Cardiac fibroblast (primary cell): ENCODE results near the gene PTPRT.

Source experiments
- DNase-seq, 2 donors: peaks; one replicate each; pipeline versions ENCODE4 v3.0.0 to v3.0.0-alpha.2; 2010; ENCODE audit warnings: low read depth in 2 of 2
- H3K4me3 ChIP-seq, 2 donors: replicated peaks in 1 of 2; 1 replicate in 1 of 2; 2 replicates in 1 of 2; pipeline ENCODE4 v1.5.1; 2011; ENCODE audit warnings: low read depth in 2 of 2, low read length in 2 of 2, mild to moderate bottlenecking in 2 of 2, moderate library complexity in 1 of 2
- TF ChIP-seq, protein P1 (sequence below): IDR thresholded peaks from one replicate; pipeline ENCODE4 v1.5.1; 2011; ENCODE audit warnings: low read depth, mild to moderate bottlenecking, low read length, inconsistent platforms

The PTPRT gene

DNA sequence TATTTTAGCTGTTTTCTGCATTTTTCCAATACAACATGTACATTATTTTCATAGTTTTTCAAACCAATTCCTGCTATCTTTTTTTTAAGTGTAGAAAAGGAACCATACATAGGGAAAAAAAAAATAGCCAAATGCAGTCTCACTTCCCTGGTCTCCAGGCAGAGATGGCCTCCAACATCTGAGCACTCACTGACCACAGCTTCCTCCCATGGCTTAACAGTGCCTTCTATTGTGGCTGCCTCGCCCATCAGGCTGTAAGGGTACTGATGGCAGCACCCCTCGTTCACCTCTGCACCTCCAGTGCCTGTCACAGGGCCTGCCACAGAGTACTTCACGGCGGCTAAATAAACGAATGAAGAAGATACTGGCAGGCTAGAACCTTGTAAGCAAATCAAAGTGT is 591.1 kb downstream of the PTPRT start:
- H3K4me3 ChIP-seq: no peak overlapping the region
- DNase-seq: no peak
- TF ChIP-seq, protein P1, sequence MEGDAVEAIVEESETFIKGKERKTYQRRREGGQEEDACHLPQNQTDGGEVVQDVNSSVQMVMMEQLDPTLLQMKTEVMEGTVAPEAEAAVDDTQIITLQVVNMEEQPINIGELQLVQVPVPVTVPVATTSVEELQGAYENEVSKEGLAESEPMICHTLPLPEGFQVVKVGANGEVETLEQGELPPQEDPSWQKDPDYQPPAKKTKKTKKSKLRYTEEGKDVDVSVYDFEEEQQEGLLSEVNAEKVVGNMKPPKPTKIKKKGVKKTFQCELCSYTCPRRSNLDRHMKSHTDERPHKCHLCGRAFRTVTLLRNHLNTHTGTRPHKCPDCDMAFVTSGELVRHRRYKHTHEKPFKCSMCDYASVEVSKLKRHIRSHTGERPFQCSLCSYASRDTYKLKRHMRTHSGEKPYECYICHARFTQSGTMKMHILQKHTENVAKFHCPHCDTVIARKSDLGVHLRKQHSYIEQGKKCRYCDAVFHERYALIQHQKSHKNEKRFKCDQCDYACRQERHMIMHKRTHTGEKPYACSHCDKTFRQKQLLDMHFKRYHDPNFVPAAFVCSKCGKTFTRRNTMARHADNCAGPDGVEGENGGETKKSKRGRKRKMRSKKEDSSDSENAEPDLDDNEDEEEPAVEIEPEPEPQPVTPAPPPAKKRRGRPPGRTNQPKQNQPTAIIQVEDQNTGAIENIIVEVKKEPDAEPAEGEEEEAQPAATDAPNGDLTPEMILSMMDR: no peak

DNA sequence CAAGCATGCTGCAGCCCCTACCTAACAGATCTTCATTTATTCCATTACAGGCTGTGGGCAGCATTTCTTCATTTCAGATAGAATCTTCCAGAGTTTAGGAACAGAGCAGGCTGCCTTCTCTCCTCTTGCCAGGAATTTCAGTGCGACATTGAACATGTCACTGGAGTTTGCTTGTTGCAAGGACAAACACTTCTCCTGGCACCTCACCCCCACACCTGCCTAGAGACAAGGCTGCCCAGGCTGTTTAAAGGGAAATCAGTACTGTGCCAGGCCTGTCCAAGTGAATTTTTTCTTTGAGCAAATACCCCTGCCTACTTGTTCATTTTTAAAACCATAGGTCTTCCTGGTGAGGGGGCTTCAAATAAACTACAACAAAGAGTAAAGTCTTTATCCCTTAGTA is 594.1 kb downstream of the PTPRT start:
- no peak for DNase-seq
- TF ChIP-seq, protein P1: no peak
- H3K4me3 ChIP-seq: no peak overlapping the region

DNA sequence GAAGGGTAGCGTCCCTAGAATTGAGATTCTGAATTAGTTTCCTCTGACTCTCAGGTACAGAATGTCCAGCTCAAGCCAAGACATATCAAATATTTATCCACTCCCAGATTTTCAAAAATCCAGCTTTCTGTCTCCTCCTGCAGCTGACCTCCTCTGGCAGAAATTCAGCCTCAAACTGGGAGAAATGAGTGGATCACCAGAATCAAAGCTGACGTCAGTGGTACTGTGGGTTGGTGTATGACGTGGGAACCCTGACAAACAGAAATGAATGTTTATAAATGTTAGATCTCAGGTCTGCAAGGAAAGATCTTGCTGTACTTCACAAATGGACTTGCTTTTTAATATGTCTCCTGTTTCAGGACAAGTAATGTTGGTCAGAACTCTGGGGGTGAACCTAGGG is 595.0 kb downstream of the PTPRT start:
- no peak for DNase-seq
- no peak overlapping the region for H3K4me3 ChIP-seq
- TF ChIP-seq, protein P1: no peak

DNA sequence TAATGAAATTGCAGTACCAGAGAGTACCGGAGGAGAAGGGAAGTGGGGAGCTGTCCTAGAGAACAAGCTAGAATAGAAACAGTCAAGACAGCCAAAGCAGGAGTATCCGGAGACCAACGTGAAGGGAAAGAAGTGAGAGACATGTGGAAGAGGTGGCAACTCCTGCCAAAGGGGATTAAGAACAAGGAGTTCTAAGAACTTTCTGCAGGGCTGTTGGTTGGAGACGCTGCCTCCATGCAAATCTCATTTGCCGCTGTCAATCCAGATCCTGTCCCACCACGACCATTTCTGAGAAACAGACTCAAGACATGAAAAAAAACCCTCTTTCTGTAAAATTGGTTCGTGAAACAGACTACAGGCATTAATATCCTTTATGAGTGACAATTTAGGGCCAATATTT is 595.7 kb downstream of the PTPRT start:
- TF ChIP-seq, protein P1: no peak
- no peak for DNase-seq
- no peak overlapping the region for H3K4me3 ChIP-seq

DNA sequence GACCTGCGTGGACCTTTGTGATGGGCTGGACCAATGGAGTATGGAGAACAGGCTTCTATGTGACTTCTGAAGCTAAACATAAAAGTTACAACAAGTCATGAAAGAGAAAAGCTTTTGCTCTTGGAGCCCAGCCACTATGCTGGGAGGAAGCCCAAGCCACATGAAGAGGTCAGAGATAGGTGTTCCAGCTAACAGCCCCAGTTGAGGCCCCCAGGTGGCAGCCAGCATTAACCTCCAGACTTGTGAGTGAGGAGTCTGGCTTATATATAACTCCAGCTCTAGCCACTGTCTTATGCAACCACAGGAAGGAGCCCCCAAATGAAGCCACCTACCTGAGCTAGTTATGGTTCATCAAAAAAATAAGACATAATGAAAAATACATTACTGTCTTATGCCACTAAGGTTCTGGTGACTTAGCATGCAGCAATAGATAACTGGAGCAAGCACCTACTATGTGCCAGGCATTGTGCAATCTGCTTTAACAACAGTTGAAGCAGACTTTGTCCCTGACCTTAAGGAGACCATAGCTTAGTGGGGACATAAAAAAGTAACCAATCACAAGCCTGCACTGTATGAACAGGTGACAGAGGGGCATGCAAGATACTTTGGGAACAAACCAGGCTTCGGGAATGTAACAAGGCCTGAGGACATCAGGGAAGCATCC is 599.6 kb downstream of the PTPRT start:
- TF ChIP-seq, protein P1: no peak
- no peak for DNase-seq
- H3K4me3 ChIP-seq: no peak overlapping the region

DNA sequence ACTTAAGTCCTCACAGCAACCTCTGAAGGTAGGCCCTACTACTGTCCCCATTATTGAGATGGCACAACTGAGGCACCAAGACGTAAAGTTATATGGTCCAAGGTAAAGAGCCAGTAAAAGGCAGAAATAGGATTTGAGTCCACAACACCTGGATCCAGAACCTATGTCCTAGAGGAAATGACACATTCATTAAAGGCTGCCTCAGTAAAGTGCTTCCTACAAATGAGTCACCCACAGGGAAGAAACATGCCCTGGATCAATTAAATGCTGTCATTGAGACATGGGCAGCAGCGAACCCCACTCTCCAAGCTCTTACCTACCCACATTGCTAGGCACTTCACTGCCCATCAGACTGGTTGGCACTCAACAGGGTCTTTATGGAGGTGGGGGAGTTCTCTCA is 600.9 kb downstream of the PTPRT start:
- TF ChIP-seq, protein P1: no peak
- DNase-seq: no peak

DNA sequence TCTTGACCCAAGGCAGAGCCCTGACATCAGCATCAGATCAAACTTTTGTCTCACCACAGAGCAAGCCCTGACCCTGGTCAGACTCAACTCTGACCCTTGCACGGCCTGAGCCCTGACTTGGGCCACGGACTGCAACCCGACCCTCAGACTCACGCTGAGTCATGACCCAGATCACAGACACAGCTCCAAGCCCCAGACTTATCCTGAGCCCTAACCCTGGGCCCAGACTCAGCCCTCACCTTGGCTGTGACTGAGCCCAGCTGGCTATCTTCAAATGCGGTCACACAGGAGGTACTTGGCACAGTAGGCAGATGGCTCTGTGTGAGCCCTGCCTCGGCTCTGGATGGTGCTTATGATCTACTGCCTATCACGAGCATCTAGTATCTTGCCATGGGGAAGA is 602.3 kb downstream of the PTPRT start:
- no peak for DNase-seq
- TF ChIP-seq, protein P1: no peak
- H3K4me3 ChIP-seq: no peak overlapping the region

More for the DNA sequence above, 600.9 kb downstream of the PTPRT start:
- no peak overlapping the region for H3K4me3 ChIP-seq
